Skeletal muscle tissue (tissue), 4 donors: Measurements from ENCODE around the gene ATAD2B. TPM values are rescaled to one million over a fixed set of nuclear protein-coding genes. Genes with fewer than 3 reads are reported as not detected.

ENCODE experiments used
- H3K27ac ChIP-seq: one replicate; pipeline ENCODE4 v1.7.0; 2013; ENCODE audit warnings: mild to moderate bottlenecking, low read depth, low read length, inconsistent platforms
- H3K27me3 ChIP-seq, 3 donors: one replicate each; pipeline ENCODE4 v1.7.0; 2013; ENCODE audit warnings: low read length in 3 of 3; ENCODE audit not compliant: control insufficient read depth in 3 of 3, insufficient read depth in 3 of 3
- H3K36me3 ChIP-seq, 3 donors: one replicate each; pipeline ENCODE4 v1.7.0; 2013; ENCODE audit warnings: low read length in 3 of 3; ENCODE audit not compliant: control insufficient read depth in 3 of 3, insufficient read depth in 3 of 3
- H3K4me1 ChIP-seq, 3 donors: one replicate each; pipeline ENCODE4 v1.7.0; 2013; ENCODE audit warnings: low read length in 3 of 3, mild to moderate bottlenecking in 3 of 3; ENCODE audit not compliant: control insufficient read depth in 3 of 3, insufficient read depth in 3 of 3
- H3K4me3 ChIP-seq, 3 donors: one replicate each; pipeline ENCODE4 v1.7.0; 2013; ENCODE audit warnings: low read length in 3 of 3
- H3K9ac ChIP-seq, 3 donors: one replicate each; pipeline ENCODE4 v1.7.0; 2013; ENCODE audit warnings: low read length in 3 of 3, mild to moderate bottlenecking in 3 of 3, moderate library complexity in 2 of 3, low read depth in 1 of 3
- H3K9me3 ChIP-seq, 3 donors: one replicate each; pipeline ENCODE4 v1.7.0; 2013; ENCODE audit warnings: low read length in 3 of 3; ENCODE audit not compliant: control insufficient read depth in 3 of 3
- total RNA-seq: library from RNA; depleted of rRNA; stranded (reverse); fragments of >200 nt; gene quantifications from one replicate; pipeline ENCODE4 v1.2.3, GENCODE V29; 2014
- donor health status: Osteomylitis.

ATAD2B gene
- total RNA-seq, 1 donor from 2014 or later, result 30.3 TPM

DNA sequence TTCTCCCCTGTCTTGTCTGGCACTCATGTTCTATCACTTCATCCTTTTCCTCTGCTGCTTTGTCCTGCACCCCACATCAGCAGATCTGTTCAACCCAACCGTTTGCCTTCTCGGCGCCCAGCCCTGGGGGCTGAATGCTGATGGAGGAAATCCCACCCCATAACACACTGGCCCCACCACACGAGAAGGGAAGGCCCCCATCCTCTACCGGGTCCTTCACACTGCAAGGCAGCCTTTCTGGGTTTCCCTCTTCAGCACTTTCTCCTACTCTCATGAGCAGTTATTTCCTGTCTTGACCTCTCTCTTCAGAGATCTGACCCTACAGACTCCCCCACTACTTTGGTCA is 227.4 kb downstream of the ATAD2B start:
- Histone ChIP-seq H3K9ac (no peak overlapping the region), H3K4me3 (no peak overlapping the region), H3K9me3 (no peaks in the 10 kb centered on the region), H3K36me3 (peaks cover 14 to 37% (median 16%) of the 10 kb centered on the region in 3 donors), H3K27me3 (no peaks in the 10 kb centered on the region), H3K4me1 (peaks cover 17 to 22% (median 20%) of the 10 kb centered on the region in 3 donors), H3K27ac (no peak overlapping the region)

DNA sequence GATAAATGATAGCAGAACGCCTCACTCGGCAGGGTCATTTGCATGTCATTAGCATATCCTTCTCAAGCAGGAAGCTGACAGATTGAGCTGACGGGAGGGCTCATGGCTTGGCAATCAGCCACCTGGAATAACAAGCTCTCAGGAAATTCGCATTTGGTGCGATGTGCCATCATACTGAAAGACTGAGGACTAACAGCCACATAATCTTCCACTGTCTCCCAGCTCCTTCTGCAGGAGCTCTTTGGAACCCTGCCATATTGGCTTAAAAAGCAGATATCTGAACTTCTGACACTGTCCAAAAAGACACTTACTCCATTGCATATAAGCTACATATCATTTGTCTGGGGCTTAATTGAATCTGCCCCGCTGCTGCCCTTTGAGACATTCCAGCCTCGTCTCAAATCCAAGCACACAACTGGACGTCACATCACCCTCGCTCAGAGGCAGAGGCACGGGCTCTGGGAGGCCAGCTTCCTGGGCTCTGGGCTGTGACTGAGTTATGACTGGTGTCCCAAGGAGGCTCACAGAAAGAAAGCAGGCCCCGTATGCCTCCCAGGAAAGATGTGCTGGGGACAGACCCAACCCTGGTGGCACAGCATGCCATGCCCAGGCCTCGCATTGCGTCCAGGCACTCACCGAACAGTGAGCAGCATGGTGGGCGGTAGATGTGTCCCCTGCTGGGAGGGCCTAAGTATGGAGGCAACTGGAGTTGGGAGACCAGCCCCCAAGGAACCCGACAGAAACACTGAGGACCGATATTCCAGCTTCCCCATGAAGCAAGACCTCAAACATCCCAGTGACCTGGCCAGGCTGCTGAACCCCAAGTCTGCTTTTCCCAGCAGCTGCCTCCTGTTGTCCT is 228.0 kb downstream of the ATAD2B start:
- peaks cover 14 to 38% (median 16%) of the 10 kb centered on the region in 3 donors for H3K36me3 ChIP-seq

More for the DNA sequence above, 228.0 kb downstream of the ATAD2B start:
- Histone ChIP-seq H3K4me3 (no peak overlapping the region), H3K27ac (no peak overlapping the region), H3K27me3 (no peaks in the 10 kb centered on the region), H3K9me3 (no peaks in the 10 kb centered on the region), H3K9ac (no peak overlapping the region), H3K4me1 (peaks cover 17 to 22% (median 20%) of the 10 kb centered on the region in 3 donors)

Other genes with a start within 250 kb of the ATAD2B start
- gene UBXN2A, start 13.3 kb upstream of the ATAD2B start, total RNA-seq, result 16.7 TPM
- gene MFSD2B, start 83.0 kb upstream of the ATAD2B start, total RNA-seq, result 0.52 TPM
- gene WDCP, start 120.3 kb upstream of the ATAD2B start, total RNA-seq, result 12.0 TPM
- gene FKBP1B, start 122.6 kb upstream of the ATAD2B start, total RNA-seq, result 1.6 TPM
- gene SF3B6, start 149.2 kb upstream of the ATAD2B start, total RNA-seq, result 88.2 TPM
- gene TP53I3, start 157.7 kb upstream of the ATAD2B start, total RNA-seq, result 25.1 TPM
- not detected for gene PFN4, start 196.2 kb upstream of the ATAD2B start, total RNA-seq
- gene FAM228B, start 196.3 kb upstream of the ATAD2B start, total RNA-seq, result 47.0 TPM
- gene FAM228A, start 247.9 kb upstream of the ATAD2B start, total RNA-seq, result 0.52 TPM